AML-193 (cell line): Measurements from ENCODE around the gene DOP1B.

Experiments
- DNase-seq, 2 experiments: peaks; one replicate each; lab custom pipeline; 2025; lab: John Stamatoyannopoulos, UW

Gene DOP1B

DNA sequence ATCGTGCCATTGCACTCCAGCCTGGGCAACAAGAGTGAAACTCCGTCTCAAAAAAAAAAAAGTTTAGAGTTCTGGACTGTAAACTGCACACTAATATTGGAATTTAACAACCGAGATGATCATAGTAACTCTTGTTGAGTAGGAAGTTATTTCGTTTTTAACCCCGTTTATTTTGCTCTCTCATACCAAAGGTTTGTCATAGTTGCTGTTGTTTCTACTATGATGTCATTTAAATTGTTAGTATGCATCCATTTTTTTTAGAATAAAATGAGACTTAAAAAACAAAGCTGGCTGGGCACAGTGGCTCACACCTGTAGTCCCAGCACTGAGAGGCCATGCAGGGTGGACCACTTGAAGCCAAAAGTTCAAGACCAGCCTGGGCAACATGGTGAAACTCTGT lies 49.3 kb downstream of the DOP1B start:
- no peak for DNase-seq
